Measurements from ENCODE around the gene SDCCAG8.
A peak's percentile ranks its signal among the peaks of the same experiment; 100 is the strongest.
"Not testable (repeated sequence)": the region's sequence is repeated elsewhere in the genome, so short reads cannot be mapped to it uniquely, and the experiment has no call there.

SDCCAG8 gene

GRCh38 chr1:243255791-243256512 lies at the start of gene SDCCAG8:
Gene SDCCAG8 (plus strand): TSS chr1:243256041. CDS start chr1:243256174, 133 bp downstream.
- peak within 1 kb of the TSS; percentile 89 for H3K27ac ChIP-seq
- DNase-seq (ENCODE audit: low read depth, low spot score) = peak; percentile 98

GRCh38 chr1:243211984-243212383 lies 43.9 kb upstream of the SDCCAG8 start:
- not testable (repeated sequence) for DNase-seq (ENCODE audit: low read depth, low spot score); H3K27ac ChIP-seq

DNA sequence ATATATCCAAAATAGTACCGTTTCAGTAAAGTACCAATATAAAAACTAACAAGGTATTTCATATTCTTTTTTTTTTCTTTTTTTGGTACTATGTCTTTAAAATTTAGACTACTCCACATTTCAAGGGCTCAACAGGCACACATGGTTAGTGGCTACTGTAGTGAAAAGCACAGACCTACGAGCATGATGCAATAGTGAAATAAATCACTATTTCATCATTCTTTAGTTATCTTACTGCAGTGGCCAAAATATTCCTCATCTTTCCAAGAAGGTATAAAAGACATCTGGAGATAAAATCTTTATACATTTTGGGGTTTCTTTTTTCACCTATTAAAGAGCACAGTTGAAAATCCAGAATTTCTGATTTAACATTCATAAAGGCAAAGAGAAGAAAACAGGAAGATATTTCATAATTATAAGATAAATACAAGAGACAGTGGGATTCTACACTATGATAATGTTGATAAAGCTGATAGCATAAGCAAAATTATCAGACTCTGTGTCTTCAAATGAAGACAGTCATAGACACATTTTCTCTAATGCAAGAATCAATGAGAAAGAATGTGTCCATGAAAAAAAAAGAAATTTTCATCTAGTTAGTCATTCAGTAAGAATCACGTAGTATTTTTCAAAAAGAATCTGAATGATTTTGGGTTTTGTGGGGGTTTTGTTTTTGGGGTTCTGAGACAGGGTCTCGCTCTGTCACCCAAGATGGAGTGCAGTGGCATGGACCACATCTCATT lies 42.6 kb upstream of the SDCCAG8 start:
- peak overlapping the region; percentile 66 for H3K27ac ChIP-seq
- no peak for DNase-seq (ENCODE audit: low read depth, low spot score)

GRCh38 chr1:243215276-243215875 lies 40.5 kb upstream of the SDCCAG8 start:
- DNase-seq (ENCODE audit: low read depth, low spot score); H3K27ac ChIP-seq: not testable (repeated sequence)

GRCh38 chr1:243216741-243217140 lies 39.1 kb upstream of the SDCCAG8 start:
- no peak overlapping the region for H3K27ac ChIP-seq
- no peak for DNase-seq (ENCODE audit: low read depth, low spot score)

DNA sequence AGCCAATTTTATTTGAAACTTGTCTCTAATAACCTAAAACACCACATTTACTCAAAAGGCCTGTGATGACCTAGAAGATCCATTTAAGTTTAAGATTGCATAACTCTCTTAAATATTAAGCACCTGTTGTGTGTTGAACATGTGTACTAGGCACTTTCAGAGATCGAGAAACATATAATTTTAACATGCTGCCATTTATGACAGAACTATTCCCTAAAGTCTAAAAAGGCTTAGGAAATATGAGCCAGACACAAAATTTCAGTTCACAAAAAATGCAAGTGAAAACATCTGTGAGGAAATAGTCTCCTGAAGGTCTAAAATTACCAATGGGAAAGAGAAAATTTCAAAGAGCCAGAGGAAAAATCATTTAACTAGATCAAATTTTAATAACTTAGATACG lies 38.5 kb upstream of the SDCCAG8 start:
- no peak overlapping the region for H3K27ac ChIP-seq
- no peak for DNase-seq (ENCODE audit: low read depth, low spot score)

DNA sequence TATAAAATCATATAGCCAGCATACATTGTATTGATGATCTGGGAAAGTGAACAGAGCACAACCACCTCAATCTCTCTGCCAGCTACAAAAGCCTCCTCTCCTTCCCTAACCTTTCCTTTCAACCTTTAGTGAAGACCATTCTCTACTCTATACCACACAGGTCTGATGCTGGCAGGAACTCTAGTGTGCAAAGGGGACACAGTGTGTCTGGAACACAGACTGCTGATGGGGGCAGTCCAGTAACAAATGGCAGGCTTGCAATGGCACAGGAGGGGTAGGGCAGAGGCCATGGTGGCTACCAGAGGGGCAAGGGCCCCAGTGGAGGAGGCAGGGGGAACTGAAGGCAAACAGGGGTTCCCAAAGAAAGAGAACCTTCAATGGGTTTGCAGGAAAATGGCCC lies 37.8 kb upstream of the SDCCAG8 start:
- no peak overlapping the region for H3K27ac ChIP-seq

DNA sequence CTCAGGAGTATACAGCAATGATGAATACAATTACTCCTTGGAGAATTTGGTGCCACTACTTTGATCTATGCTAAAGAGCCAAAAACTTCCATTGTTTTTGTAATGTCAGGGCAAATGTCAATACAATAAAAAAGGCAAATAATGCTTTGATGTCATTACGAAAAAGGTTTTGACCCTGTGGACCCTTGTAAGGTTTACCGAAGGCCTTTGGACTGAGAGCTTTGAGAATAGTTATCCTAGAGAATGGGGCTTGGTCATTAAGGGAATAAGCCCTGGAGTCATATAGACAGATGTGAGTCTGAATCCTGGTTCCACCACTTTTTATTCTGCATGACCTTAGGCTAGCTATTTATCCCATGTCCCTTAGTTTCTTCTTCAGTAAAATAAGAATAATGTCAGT lies 28.2 kb upstream of the SDCCAG8 start:
- H3K27ac ChIP-seq = no peak overlapping the region
- DNase-seq (ENCODE audit: low read depth, low spot score) = no peak

More for the DNA sequence above, 37.8 kb upstream of the SDCCAG8 start:
- no peak for DNase-seq (ENCODE audit: low read depth, low spot score)

DNA sequence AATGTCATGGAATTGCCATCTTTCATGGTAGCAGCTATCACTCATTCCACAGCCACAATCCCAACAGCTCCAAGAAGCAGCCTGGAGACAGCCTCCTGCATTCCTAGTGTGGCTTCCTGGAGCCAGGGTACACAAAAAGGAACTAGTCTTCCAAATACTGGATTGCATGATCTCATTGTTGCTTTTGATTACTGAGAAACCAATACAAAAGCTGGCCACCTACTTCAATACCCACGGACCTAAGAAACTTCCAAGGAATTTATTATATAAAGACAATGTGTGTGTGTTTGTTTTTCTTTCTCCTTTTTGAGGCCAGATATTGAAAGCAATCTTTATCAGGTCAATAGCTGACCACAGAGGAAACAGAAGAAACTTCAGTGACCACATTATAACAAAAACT lies 26.3 kb upstream of the SDCCAG8 start:
- H3K27ac ChIP-seq = no peak overlapping the region
- no peak for DNase-seq (ENCODE audit: low read depth, low spot score)

DNA sequence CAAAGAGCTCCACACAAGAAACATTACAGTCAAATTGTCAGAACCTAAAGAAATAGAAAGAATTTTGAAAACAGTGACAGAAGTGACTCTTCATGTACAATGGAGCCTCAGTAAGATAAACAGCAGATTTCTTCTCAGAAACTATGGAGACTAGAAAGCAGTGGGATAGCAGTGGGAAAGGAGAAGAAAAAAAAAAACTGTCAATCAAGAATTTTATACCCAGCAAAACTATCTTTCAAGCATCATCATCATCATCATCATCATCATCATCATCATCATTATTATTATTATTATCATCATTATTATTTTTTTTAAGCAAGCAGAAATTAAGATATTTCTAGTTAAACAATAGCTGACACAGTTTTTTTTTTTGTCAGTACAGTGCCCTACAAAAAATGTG lies 24.9 kb upstream of the SDCCAG8 start:
- H3K27ac ChIP-seq = no peak overlapping the region
- DNase-seq (ENCODE audit: low read depth, low spot score) = no peak

GRCh38 chr1:243233908-243234307 lies 21.9 kb upstream of the SDCCAG8 start:
- no peak for DNase-seq (ENCODE audit: low read depth, low spot score)
- no peak overlapping the region for H3K27ac ChIP-seq

GRCh38 chr1:243234978-243235647 lies 20.7 kb upstream of the SDCCAG8 start:
- no peak for DNase-seq (ENCODE audit: low read depth, low spot score)
- H3K27ac ChIP-seq = no peak overlapping the region

GRCh38 chr1:243236604-243237252 lies 19.1 kb upstream of the SDCCAG8 start:
- no peak for DNase-seq (ENCODE audit: low read depth, low spot score)
- H3K27ac ChIP-seq = no peak overlapping the region

DNA sequence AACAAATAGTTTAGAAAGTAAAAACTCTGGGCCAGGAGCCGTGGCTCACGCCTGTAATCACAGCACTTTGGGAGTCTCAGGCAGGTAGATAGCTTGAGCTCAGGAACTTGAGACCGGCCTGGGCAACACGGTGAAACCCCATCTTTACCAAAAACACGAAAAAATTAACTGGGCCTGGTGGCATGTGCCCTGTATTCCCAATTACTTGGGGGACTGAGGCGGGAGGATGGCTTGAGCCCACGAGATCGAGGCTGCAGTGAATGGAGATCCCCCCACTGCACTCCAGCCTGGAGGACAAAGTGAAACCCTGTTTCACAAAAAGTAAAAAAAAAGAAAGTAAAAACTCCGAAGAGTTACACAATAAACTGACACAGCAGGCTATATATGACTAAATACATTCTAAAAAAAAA lies 11.4 kb upstream of the SDCCAG8 start:
- H3K27ac ChIP-seq = no peak overlapping the region
- no peak for DNase-seq (ENCODE audit: low read depth, low spot score)

GRCh38 chr1:243246916-243247315 lies 8.9 kb upstream of the SDCCAG8 start:
- DNase-seq (ENCODE audit: low read depth, low spot score) = no peak
- H3K27ac ChIP-seq = no peak overlapping the region

DNA sequence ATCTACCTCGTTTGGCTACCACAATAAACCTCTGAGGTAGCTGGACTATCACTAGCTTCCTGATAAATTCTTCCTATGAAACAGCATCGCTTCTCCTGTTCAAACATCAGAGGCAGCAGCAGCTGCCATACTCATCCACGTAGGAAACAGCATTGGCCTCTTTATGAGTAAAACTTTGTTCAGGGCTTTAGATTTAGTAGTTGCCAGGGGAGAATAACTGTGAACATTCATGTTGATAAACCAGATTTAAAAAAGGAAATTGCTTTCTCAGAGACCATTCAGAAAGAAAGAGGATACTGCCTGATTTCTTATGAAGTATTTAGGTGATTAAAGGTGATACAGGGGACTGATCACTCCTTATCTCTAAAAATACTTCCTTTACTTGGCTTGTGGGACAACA lies 7.9 kb upstream of the SDCCAG8 start:
- H3K27ac ChIP-seq = no peak overlapping the region

DNA sequence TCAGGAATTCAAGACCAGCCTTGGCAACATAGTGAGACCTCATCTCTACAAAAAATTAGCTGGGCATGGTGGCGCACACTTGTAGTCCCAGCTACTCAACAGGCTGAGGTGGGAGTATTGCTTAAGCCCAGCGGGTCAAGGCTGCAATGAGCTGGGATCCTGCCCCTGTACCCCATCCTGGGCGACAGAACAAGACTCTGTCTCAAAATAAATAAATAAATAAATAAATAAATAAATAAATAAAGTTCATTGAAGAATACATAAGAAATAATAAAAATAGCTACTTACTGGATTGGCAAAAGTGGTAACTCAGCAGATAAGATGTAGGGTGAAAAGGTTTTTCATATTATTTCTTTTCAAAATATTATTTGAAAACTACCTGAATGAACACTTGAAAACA lies 6.6 kb upstream of the SDCCAG8 start:
- no peak overlapping the region for H3K27ac ChIP-seq
- no peak for DNase-seq (ENCODE audit: low read depth, low spot score)

More for the DNA sequence above, 7.9 kb upstream of the SDCCAG8 start:
- DNase-seq (ENCODE audit: low read depth, low spot score) = no peak

- no peak overlapping the region for H3K27ac ChIP-seq
- DNase-seq (ENCODE audit: low read depth, low spot score) = no peak
Observed at GRCh38 chr1:243250102-243250501, 5.7 kb upstream of the SDCCAG8 start.

GRCh38 chr1:243251539-243251938 lies 4.3 kb upstream of the SDCCAG8 start:
- H3K27ac ChIP-seq = no peak overlapping the region
- DNase-seq (ENCODE audit: low read depth, low spot score) = no peak

DNA sequence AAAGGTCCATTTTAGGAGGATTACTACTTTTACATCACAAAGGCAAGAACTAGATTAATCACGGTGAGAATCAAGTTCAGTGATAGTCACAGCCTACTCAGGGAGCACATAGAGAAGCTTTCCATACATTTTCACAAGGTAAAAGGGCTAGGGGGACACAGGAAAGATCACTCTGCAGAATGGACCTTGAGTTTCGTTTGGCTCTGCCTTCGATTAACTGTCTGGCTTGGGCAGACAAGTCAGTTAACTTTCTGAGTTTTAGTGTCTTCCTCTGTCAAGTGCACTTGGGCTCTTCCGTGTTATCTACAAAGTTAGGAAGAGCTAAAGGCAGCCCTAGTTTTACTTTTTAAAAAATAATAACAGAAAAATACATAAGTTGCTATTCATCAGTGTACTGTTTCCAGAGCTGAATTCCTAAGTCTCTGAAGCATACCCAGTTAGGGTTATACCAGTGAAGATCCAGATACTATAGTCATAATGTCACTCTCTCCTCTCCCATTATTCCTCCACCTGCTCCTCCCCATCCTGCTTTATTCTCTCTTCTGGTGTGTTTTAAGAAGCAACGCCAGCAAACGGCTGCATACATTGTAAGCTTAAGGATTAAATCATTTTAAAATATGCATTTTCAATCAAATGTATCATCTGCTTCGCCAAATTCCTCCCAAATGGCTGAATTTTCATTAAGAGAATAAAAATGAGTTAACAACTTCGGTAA lies 2.5 kb upstream of the SDCCAG8 start:
- no peak for DNase-seq (ENCODE audit: low read depth, low spot score)
- H3K27ac ChIP-seq = peak overlapping the region; percentile 89
